GM23338 (cell line): ENCODE measurements around the gene RAB32.
A peak's percentile ranks its signal among the peaks of the same experiment; 100 is the strongest.

Source experiments
- EZH2 ChIP-seq: fragments of 200-600 bp; sonication (generic); IDR thresholded peaks from one replicate; pipeline ENCODE4 v1.8.0; 2017; ENCODE audit warnings: antibody characterized with exemption, mild to moderate bottlenecking, low read depth; ENCODE audit not compliant: unreplicated experiment
- EZH2phosphoT487 ChIP-seq: fragments of 200-600 bp; sonication (generic); IDR thresholded peaks from one replicate; pipeline ENCODE4 v1.8.1; 2018; ENCODE audit warnings: antibody characterized with exemption; ENCODE audit not compliant: unreplicated experiment
- POLR2AphosphoS5 ChIP-seq: IDR thresholded peaks from 2 replicates; pipeline ENCODE4 v1.6.1; 2016; ENCODE audit warnings: antibody characterized with exemption, low read depth
- TF ChIP-seq, protein P1 (sequence below), 2 experiments: fragments of 200-600 bp in 1 of 2; sonication (generic) in 1 of 2; conservative IDR thresholded peaks; 2 replicates each; pipeline versions ENCODE4 v1.5.1 to v1.6.1; 2016 to 2017; ENCODE audit warnings: antibody characterized with exemption in 2 of 2, low read depth in 2 of 2, mild to moderate bottlenecking in 2 of 2, moderate library complexity in 1 of 2
- TF ChIP-seq, protein P2 (sequence below): IDR thresholded peaks from one replicate; pipeline ENCODE4 v1.6.1; 2018; ENCODE audit warnings: antibody characterized with exemption; ENCODE audit not compliant: unreplicated experiment

DNA sequence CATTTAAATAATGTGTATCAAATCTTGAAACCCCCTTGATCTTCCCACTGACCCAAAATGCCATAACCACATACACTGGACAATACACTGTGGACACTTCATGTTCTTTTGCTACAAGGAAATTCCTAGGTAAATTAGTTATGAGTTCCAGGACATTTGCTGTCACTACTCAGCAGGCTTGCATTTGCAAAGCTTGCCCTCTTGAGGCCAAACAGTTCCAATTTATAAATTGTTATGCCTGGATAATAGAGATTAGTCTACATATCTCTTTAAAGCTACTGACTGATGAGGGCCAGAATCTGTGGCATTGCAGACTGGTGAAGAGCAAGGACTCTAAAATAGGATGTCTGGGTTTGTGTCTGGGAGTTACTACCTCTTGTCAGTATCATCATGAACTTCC is 17.4 kb upstream of the RAB32 start:
- TF ChIP-seq, protein P1, sequence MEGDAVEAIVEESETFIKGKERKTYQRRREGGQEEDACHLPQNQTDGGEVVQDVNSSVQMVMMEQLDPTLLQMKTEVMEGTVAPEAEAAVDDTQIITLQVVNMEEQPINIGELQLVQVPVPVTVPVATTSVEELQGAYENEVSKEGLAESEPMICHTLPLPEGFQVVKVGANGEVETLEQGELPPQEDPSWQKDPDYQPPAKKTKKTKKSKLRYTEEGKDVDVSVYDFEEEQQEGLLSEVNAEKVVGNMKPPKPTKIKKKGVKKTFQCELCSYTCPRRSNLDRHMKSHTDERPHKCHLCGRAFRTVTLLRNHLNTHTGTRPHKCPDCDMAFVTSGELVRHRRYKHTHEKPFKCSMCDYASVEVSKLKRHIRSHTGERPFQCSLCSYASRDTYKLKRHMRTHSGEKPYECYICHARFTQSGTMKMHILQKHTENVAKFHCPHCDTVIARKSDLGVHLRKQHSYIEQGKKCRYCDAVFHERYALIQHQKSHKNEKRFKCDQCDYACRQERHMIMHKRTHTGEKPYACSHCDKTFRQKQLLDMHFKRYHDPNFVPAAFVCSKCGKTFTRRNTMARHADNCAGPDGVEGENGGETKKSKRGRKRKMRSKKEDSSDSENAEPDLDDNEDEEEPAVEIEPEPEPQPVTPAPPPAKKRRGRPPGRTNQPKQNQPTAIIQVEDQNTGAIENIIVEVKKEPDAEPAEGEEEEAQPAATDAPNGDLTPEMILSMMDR (conservative IDR thresholded peaks at IDR 0.05; ENCODE audit: low read depth in 2 of 2) = peak; percentile 34 to 48; a peak in 3 of 4 replicates
- no peak for TF ChIP-seq POLR2AphosphoS5
- TF ChIP-seq EZH2 = no peak
- TF ChIP-seq, protein P2, sequence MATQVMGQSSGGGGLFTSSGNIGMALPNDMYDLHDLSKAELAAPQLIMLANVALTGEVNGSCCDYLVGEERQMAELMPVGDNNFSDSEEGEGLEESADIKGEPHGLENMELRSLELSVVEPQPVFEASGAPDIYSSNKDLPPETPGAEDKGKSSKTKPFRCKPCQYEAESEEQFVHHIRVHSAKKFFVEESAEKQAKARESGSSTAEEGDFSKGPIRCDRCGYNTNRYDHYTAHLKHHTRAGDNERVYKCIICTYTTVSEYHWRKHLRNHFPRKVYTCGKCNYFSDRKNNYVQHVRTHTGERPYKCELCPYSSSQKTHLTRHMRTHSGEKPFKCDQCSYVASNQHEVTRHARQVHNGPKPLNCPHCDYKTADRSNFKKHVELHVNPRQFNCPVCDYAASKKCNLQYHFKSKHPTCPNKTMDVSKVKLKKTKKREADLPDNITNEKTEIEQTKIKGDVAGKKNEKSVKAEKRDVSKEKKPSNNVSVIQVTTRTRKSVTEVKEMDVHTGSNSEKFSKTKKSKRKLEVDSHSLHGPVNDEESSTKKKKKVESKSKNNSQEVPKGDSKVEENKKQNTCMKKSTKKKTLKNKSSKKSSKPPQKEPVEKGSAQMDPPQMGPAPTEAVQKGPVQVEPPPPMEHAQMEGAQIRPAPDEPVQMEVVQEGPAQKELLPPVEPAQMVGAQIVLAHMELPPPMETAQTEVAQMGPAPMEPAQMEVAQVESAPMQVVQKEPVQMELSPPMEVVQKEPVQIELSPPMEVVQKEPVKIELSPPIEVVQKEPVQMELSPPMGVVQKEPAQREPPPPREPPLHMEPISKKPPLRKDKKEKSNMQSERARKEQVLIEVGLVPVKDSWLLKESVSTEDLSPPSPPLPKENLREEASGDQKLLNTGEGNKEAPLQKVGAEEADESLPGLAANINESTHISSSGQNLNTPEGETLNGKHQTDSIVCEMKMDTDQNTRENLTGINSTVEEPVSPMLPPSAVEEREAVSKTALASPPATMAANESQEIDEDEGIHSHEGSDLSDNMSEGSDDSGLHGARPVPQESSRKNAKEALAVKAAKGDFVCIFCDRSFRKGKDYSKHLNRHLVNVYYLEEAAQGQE = no peak
- TF ChIP-seq EZH2phosphoT487 = no peak
